Common myeloid progenitor, CD34-positive (primary cell): ENCODE results near the gene CEP43.

Experiments
- CTCF ChIA-PET: fragments of 350-600 bp; sonication (Branson Sonifier 250); formaldehyde crosslinking; loops from one replicate; lab custom pipeline; 2021; ENCODE audit warnings: antibody characterized with exemption; lab: Charles Lee
- POLR2A ChIA-PET: fragments of 350-600 bp; sonication (Branson Sonifier 250); formaldehyde crosslinking; loops from one replicate; lab custom pipeline; 2021; ENCODE audit warnings: antibody characterized with exemption; lab: Charles Lee
- DNase-seq, 3 donors: peaks; one replicate each; pipeline versions ENCODE4 v3.0.0 to v3.0.0-alpha.2; 2013
- H3K27ac ChIP-seq, 2 experiments: 1 replicate in 1 of 2; 2 replicates in 1 of 2; pipeline ENCODE4 v1.7.0; 2013; ENCODE audit warnings: inconsistent platforms in 2 of 2, low read length in 2 of 2, mild to moderate bottlenecking in 2 of 2, low read depth in 1 of 2, moderate library complexity in 1 of 2; ENCODE audit not compliant: severe bottlenecking in 2 of 2, insufficient read depth in 1 of 2, poor library complexity in 1 of 2
- H3K27me3 ChIP-seq, 5 experiments: replicated peaks in 2 of 5; 1 replicate in 3 of 5; 2 replicates in 2 of 5; pipeline versions ENCODE4 v1.6.1 to v1.7.0; 2013; ENCODE audit warnings: low read length in 4 of 5, mild to moderate bottlenecking in 2 of 5, moderate library complexity in 2 of 5, inconsistent platforms in 1 of 5; ENCODE audit not compliant: insufficient read depth in 5 of 5, control insufficient read depth in 4 of 5
- H3K36me3 ChIP-seq, 4 experiments: 1 replicate in 2 of 4; 2 replicates in 2 of 4; pipeline versions ENCODE4 v1.6.1 to v1.7.0; 2013; ENCODE audit warnings: low read length in 3 of 4, control low read depth in 1 of 4, mild to moderate bottlenecking in 1 of 4; ENCODE audit not compliant: control insufficient read depth in 4 of 4, insufficient read depth in 4 of 4
- H3K4me1 ChIP-seq, 4 experiments: 1 replicate in 3 of 4; 2 replicates in 1 of 4; pipeline versions ENCODE4 v1.6.1 to v1.7.1; 2013; ENCODE audit warnings: low read length in 3 of 4, mild to moderate bottlenecking in 3 of 4, control low read depth in 1 of 4, inconsistent platforms in 1 of 4, moderate library complexity in 1 of 4; ENCODE audit not compliant: control insufficient read depth in 4 of 4, insufficient read depth in 4 of 4; ENCODE audit errors: control extremely low read depth in 1 of 4
- H3K4me3 ChIP-seq, 7 experiments: 1 replicate in 4 of 7; 2 replicates in 3 of 7; pipeline versions ENCODE4 v1.5.1 to v1.7.0; 2013; ENCODE audit warnings: mild to moderate bottlenecking in 7 of 7, low read length in 6 of 7, moderate library complexity in 6 of 7, inconsistent platforms in 2 of 7, low read depth in 2 of 7, control low read depth in 1 of 7; ENCODE audit not compliant: insufficient read depth in 4 of 7, control insufficient read depth in 1 of 7; ENCODE audit errors: extremely low read depth in 1 of 7
- H3K9me3 ChIP-seq, 5 experiments: 1 replicate in 4 of 5; 2 replicates in 1 of 5; pipeline versions ENCODE4 v1.6.1 to v1.7.1; 2013; ENCODE audit warnings: low read length in 4 of 5, mild to moderate bottlenecking in 2 of 5, inconsistent platforms in 1 of 5, low read depth in 1 of 5, moderate library complexity in 1 of 5; ENCODE audit not compliant: control insufficient read depth in 4 of 5, insufficient read depth in 2 of 5; ENCODE audit errors: control extremely low read depth in 1 of 5
- WGBS: methylation state at CpG from one replicate; pipeline ENCODE4 v1.1.5; 2013; ENCODE audit not compliant: insufficient coverage; 5-methylcytosine and 5-hydroxymethylcytosine counted together

Gene CEP43

GRCh38 chr6:166989427-166990032 is 9.7 kb upstream of the CEP43 start:
- POLR2A ChIA-PET, result interaction anchor here (0.6 to 1.2 kb wide), 3 partner anchors 34 to 513 kb away, joined by 3 to 5 read pairs (median 4); no protein-coding TSS in a partner anchor
- Histone ChIP-seq H3K36me3 (peaks cover 0 to 32% (median 1%) of the 10 kb centered on the region in 4 experiments), H3K27me3 (peaks cover 0 to 2% (median 0%) of the 10 kb centered on the region in 5 experiments), H3K27ac (no peak overlapping the region), H3K4me1 (peaks cover 0 to 4% (median 0%) of the 10 kb centered on the region in 4 experiments), H3K9me3 (peaks cover 0 to 3% (median 0%) of the 10 kb centered on the region in 5 experiments), H3K4me3 (no peak overlapping the region)
- WGBS, result 72% methylated on average over 7 of the region's 10 CpGs
- CTCF ChIA-PET, result interaction anchor here (0.5 to 6.7 kb wide), 36 partner anchors 10 to 554 kb away, joined by 3 to 86 read pairs (median 4); partner anchors contain the start of genes CCR6, CEP43 and RNASET2
- peak; percentile 45 to 79 (median 77) for DNase-seq

- ChIA-PET POLR2A (no interaction called here), CTCF (interaction anchor here (0.7 to 1.3 kb wide), 7 partner anchors 10 to 222 kb away, joined by 3 to 8 read pairs (median 3); no protein-coding TSS in a partner anchor)
- no peaks in the 10 kb centered on the region for H3K9me3 ChIP-seq
- H3K4me3 ChIP-seq, result no peak overlapping the region
- peak in 1 of 3 donors; percentile 38 for DNase-seq
- WGBS, result 83% methylated on average over 6 of the region's 7 CpGs
- H3K27me3 ChIP-seq, result no peaks in the 10 kb centered on the region
- no peak overlapping the region for H3K27ac ChIP-seq
- H3K36me3 ChIP-seq, result peaks cover 0 to 34% (median 2%) of the 10 kb centered on the region in 4 experiments
- peaks cover 20 to 30% (median 23%) of the 10 kb centered on the region in 4 experiments for H3K4me1 ChIP-seq
Measured at GRCh38 chr6:166996406-166996805, 2.8 kb upstream of the CEP43 start.

- CTCF ChIA-PET, result interaction anchor here (1.0 to 3.0 kb wide), 4 partner anchors 23 to 150 kb away, joined by 3 to 24 read pairs (median 4); no protein-coding TSS in a partner anchor
- Histone ChIP-seq H3K4me3 (peak overlapping the region in 5 of 7 experiments; percentile 77 to 96 (median 91)), H3K27me3 (no peaks in the 10 kb centered on the region), H3K9me3 (no peaks in the 10 kb centered on the region), H3K36me3 (peaks cover under 1 to 36% (median 4%) of the 10 kb centered on the region in 4 experiments), H3K27ac (no peak overlapping the region), H3K4me1 (peaks cover 21 to 34% (median 26%) of the 10 kb centered on the region in 4 experiments)
- no peak for DNase-seq
- POLR2A ChIA-PET, result no interaction called here
- WGBS, result 57% methylated on average over 1 of the region's 3 CpGs
Measured at GRCh38 chr6:166997348-166997747, 1.8 kb upstream of the CEP43 start.

GRCh38 chr6:166997768-166998255 is 1.4 kb upstream of the CEP43 start:
- ChIA-PET CTCF (interaction anchor here (0.8 to 3.0 kb wide), 9 partner anchors 9 to 223 kb away, joined by 3 to 24 read pairs (median 3); no protein-coding TSS in a partner anchor), POLR2A (no interaction called here)
- peak overlapping the region; percentile 49 to 97 (median 91) for H3K4me3 ChIP-seq
- peaks cover 21 to 34% (median 26%) of the 10 kb centered on the region in 4 experiments for H3K4me1 ChIP-seq
- peaks cover 3 to 31% (median 4%) of the 10 kb centered on the region in 4 experiments for H3K36me3 ChIP-seq
- 0% methylated on average over 25 of the region's 38 CpGs for WGBS
- no peaks in the 10 kb centered on the region for H3K27me3 ChIP-seq
- peak overlapping the region in 1 of 2 experiments; percentile 58 for H3K27ac ChIP-seq
- no peaks in the 10 kb centered on the region for H3K9me3 ChIP-seq
- DNase-seq, result peak; percentile 76 to 83 (median 80)

GRCh38 chr6:166998256-166999144 is 697 bp upstream of the CEP43 start:
- CTCF ChIA-PET, result interaction anchor here (0.6 to 3.0 kb wide), 14 partner anchors 8 to 224 kb away, joined by 3 to 24 read pairs (median 4); no protein-coding TSS in a partner anchor
- Histone ChIP-seq H3K27me3 (no peaks in the 10 kb centered on the region), H3K4me3 (peak overlapping the region; percentile 49 to 97 (median 91)), H3K27ac (peak overlapping the region in 1 of 2 experiments; percentile 58), H3K4me1 (peaks cover 21 to 34% (median 26%) of the 10 kb centered on the region in 4 experiments), H3K36me3 (peaks cover 3 to 28% (median 5%) of the 10 kb centered on the region in 4 experiments), H3K9me3 (no peaks in the 10 kb centered on the region)
- POLR2A ChIA-PET, result no interaction called here
- peak in 2 of 3 donors; percentile 13 to 30 for DNase-seq
- under 1% methylated on average over 86 of the region's 96 CpGs for WGBS

- H3K27ac ChIP-seq, result peak overlapping the region; percentile 64 to 87
- WGBS, result 0% methylated on average over 5 of the region's 10 CpGs
- peaks cover 8 to 33% (median 10%) of the 10 kb centered on the region in 4 experiments for H3K36me3 ChIP-seq
- H3K9me3 ChIP-seq, result no peaks in the 10 kb centered on the region
- H3K4me3 ChIP-seq, result peak overlapping the region; percentile 84 to 99 (median 95)
- H3K4me1 ChIP-seq, result peaks cover 21 to 34% (median 26%) of the 10 kb centered on the region in 4 experiments
- DNase-seq, result peak in 1 of 3 donors; percentile 17
- POLR2A ChIA-PET, result interaction anchor here (0.6 kb wide), 1 partner anchor 18 kb away, joined by 3 read pairs; no protein-coding TSS in a partner anchor
- H3K27me3 ChIP-seq, result no peaks in the 10 kb centered on the region
- CTCF ChIA-PET, result interaction anchor here (0.9 to 3.0 kb wide), 8 partner anchors 8 to 146 kb away, joined by 3 to 24 read pairs (median 4); no protein-coding TSS in a partner anchor
Measured at GRCh38 chr6:166999884-167000253, 672 bp downstream of the CEP43 start.
